GM18909 (cell line): ENCODE data around the gene MGAT5B.

Source experiments
- ATAC-seq: cut with Tn5 transposase; IDR thresholded peaks from one replicate; pipeline ENCODE4 v1.9.1; 2021; ENCODE audit warnings: mild to moderate bottlenecking; ENCODE audit not compliant: unreplicated experiment, poor library complexity

Gene MGAT5B

GRCh38 chr17:76996741-76997694, 128.8 kb downstream of the MGAT5B start:
- ATAC-seq, result no peak

GRCh38 chr17:76997981-76998531, 129.9 kb downstream of the MGAT5B start:
- ATAC-seq, result peak; percentile 59

- ATAC-seq, result no peak
These were observed 130.6 kb downstream of the MGAT5B start for GRCh38 chr17:76998839-76999238.
